Airway epithelial cell (primary cell): ENCODE measurements around the gene TRIM29. TPM values are rescaled to one million over a fixed set of nuclear protein-coding genes. Genes with fewer than 3 reads are reported as not detected.

Experiments
- total RNA-seq: library from RNA; depleted of rRNA; stranded (reverse); fragments of >200 nt; gene quantifications from 2 replicates; pipeline ENCODE4 v1.2.3, GENCODE V29; 2015

The TRIM29 gene, protein sequence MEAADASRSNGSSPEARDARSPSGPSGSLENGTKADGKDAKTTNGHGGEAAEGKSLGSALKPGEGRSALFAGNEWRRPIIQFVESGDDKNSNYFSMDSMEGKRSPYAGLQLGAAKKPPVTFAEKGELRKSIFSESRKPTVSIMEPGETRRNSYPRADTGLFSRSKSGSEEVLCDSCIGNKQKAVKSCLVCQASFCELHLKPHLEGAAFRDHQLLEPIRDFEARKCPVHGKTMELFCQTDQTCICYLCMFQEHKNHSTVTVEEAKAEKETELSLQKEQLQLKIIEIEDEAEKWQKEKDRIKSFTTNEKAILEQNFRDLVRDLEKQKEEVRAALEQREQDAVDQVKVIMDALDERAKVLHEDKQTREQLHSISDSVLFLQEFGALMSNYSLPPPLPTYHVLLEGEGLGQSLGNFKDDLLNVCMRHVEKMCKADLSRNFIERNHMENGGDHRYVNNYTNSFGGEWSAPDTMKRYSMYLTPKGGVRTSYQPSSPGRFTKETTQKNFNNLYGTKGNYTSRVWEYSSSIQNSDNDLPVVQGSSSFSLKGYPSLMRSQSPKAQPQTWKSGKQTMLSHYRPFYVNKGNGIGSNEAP
- 314 and 489 TPM in 2 replicates for total RNA-seq

DNA sequence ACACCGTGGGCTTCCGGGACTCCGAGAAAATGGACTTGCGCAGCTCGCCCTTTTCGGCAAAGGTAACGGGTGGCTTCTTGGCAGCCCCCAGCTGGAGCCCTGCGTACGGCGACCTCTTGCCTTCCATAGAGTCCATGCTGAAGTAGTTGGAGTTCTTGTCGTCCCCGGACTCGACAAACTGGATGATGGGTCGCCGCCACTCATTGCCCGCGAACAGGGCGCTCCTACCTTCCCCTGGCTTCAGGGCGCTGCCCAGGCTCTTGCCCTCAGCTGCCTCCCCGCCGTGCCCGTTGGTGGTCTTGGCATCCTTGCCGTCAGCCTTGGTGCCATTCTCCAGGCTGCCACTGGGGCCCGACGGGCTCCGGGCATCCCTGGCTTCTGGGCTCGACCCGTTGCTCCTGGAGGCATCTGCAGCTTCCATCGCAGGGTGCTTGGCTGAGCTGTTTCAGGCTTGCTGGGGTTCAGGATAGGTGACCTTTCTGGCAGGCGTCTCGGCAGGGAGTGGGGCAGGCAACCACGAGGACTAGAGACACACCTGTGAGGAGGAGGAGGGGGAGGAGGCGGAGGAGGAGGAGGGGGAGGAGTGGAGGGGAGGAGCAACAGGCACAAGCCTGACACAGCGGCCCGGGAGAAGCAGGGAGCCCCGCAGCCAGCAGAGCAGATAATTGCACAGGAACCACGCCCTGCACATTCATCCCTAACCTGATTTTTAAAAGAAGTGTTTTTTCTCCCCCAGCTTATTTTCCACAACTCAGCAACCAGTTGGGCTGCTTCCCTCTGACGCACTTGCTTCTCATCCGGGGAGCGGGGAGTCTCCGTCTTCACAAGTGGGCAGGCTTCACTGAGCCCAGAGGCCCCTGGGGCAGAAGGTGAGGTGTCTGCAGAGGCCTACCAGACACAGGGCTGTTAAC lies at the start of gene TRIM29:
Gene TRIM29, minus strand, starts transcription at position 503 of the 911 bp plus-strand sequence. Its CDS starts 82 bp downstream, at position 421.

Other genes with a start within 250 kb of the TRIM29 start
- gene OAF, start 72.9 kb upstream of the TRIM29 start, total RNA-seq: 25.7 and 26.0 TPM in 2 replicates
- 0.49 and 0.51 TPM in 2 replicates for gene POU2F3, start 102.0 kb upstream of the TRIM29 start, total RNA-seq
- gene TLCD5, start 187.2 kb upstream of the TRIM29 start, total RNA-seq: 1.3 and 2.0 TPM in 2 replicates
- gene ARHGEF12, start 198.3 kb upstream of the TRIM29 start, total RNA-seq: 32.6 and 45.4 TPM in 2 replicates